IMR-90 (cell line): ENCODE measurements around the gene TOGARAM1. TPM values are rescaled to one million over a fixed set of nuclear protein-coding genes. Genes with fewer than 3 reads are reported as not detected.

ENCODE experiments used
- ATAC-seq: fragments of 200-7000 bp; cut with Tn5 transposase; 2 replicates; pipeline ENCODE4 v1.9.1; 2020; ENCODE audit warnings: low read depth, mild to moderate bottlenecking, moderate library complexity
- BruUV-seq: library from RNA; stranded (reverse); fragments of 400-500 nt; replicated peaks from 2 replicates; lab custom pipeline; 2021; lab: Mats Ljungman, UMichigan
- CTCF ChIA-PET: fragments of 300-600 bp; formaldehyde crosslinking; extraction: SDS; loops from one replicate; lab custom pipeline; 2021; ENCODE audit warnings: antibody characterized with exemption; lab: Yijun Ruan, JAX
- POLR2A ChIA-PET: fragments of 300-600 bp; sonication (Branson Sonifier 250); formaldehyde crosslinking; loops from one replicate; lab custom pipeline; 2022; ENCODE audit warnings: antibody characterized with exemption; ENCODE audit not compliant: unreplicated experiment; lab: Charles Lee
- DNase-seq: peaks from one replicate; pipeline ENCODE4 v3.0.0; 2013
- H2AFZ ChIP-seq: replicated peaks from 2 replicates; pipeline ENCODE3; 2013; ENCODE audit warnings: low read length, mild to moderate bottlenecking; ENCODE audit not compliant: poor library complexity
- H2AK5ac ChIP-seq: 2 replicates; pipeline ENCODE4 v1.6.1; 2013; ENCODE audit warnings: low read depth, low read length, inconsistent platforms
- H2AK9ac ChIP-seq: replicated peaks from 2 replicates; pipeline ENCODE3; 2013; ENCODE audit warnings: mild to moderate bottlenecking, low read depth, low read length, moderate library complexity; ENCODE audit not compliant: poor library complexity
- H2BK120ac ChIP-seq: 2 replicates; pipeline ENCODE4 v1.6.1; 2013; ENCODE audit warnings: low read depth, low read length, inconsistent platforms
- H2BK15ac ChIP-seq: 3 replicates; pipeline ENCODE4 v1.6.1; 2013; ENCODE audit warnings: low read depth, low read length, inconsistent platforms
- H2BK20ac ChIP-seq: 2 replicates; pipeline ENCODE4 v1.6.1; 2013; ENCODE audit warnings: low read depth, mild to moderate bottlenecking, inconsistent platforms, low read length, moderate library complexity
- H2BK5ac ChIP-seq: 2 replicates; pipeline ENCODE4 v1.6.1; 2013; ENCODE audit warnings: mild to moderate bottlenecking, low read depth, low read length, inconsistent platforms; ENCODE audit not compliant: poor library complexity, severe bottlenecking
- H3K14ac ChIP-seq: replicated peaks from 2 replicates; pipeline ENCODE4 v1.6.1; 2013; ENCODE audit warnings: low read depth, low read length, inconsistent platforms
- H3K18ac ChIP-seq: 2 replicates; pipeline ENCODE4 v1.6.1; 2013; ENCODE audit warnings: low read depth, low read length, control low read depth
- H3K23ac ChIP-seq: 2 replicates; pipeline ENCODE4 v1.6.1; 2013; ENCODE audit warnings: low read depth, low read length, inconsistent platforms
- H3K27ac ChIP-seq: 2 replicates; pipeline ENCODE4 v1.5.1; 2013; ENCODE audit warnings: mild to moderate bottlenecking, control low read depth, low read length; ENCODE audit not compliant: insufficient read depth
- H3K27me3 ChIP-seq: 2 replicates; pipeline ENCODE4 v1.6.1; 2013; ENCODE audit warnings: low read length; ENCODE audit not compliant: control insufficient read depth, insufficient read depth
- H3K36me3 ChIP-seq: 2 replicates; pipeline ENCODE4 v1.6.1; 2013; ENCODE audit warnings: low read length, mixed read lengths; ENCODE audit not compliant: control insufficient read depth, insufficient read depth
- H3K4ac ChIP-seq: 2 replicates; pipeline ENCODE4 v1.6.1; 2013; ENCODE audit warnings: low read depth, low read length, inconsistent platforms
- H3K4me1 ChIP-seq: 2 replicates; pipeline ENCODE4 v1.6.1; 2013; ENCODE audit warnings: low read length, mixed read lengths; ENCODE audit not compliant: control insufficient read depth, insufficient read depth
- H3K4me2 ChIP-seq: 2 replicates; pipeline ENCODE4 v1.6.1; 2013; ENCODE audit warnings: low read depth, mild to moderate bottlenecking, control low read depth, low read length, moderate library complexity
- H3K4me3 ChIP-seq: 2 replicates; pipeline ENCODE4 v1.5.1; 2013; ENCODE audit warnings: low read depth, mild to moderate bottlenecking, control low read depth, low read length, moderate library complexity; ENCODE audit not compliant: insufficient read depth
- H3K56ac ChIP-seq: 2 replicates; pipeline ENCODE4 v1.6.1; 2013; ENCODE audit warnings: low read length, inconsistent platforms; ENCODE audit not compliant: insufficient read depth; ENCODE audit errors: extremely low read depth
- H3K79me1 ChIP-seq, 2 experiments: 2 replicates each; pipeline ENCODE4 v1.6.1; 2013; ENCODE audit warnings: low read length in 2 of 2, inconsistent platforms in 1 of 2, low read depth in 1 of 2
- H3K9ac ChIP-seq: 2 replicates; pipeline ENCODE4 v1.6.1; 2013; ENCODE audit warnings: low read depth, low read length, control low read depth
- H3K9me1 ChIP-seq: 2 replicates; pipeline ENCODE4 v1.6.1; 2013; ENCODE audit warnings: low read length, inconsistent platforms; ENCODE audit not compliant: insufficient read depth
- H3K9me3 ChIP-seq: 2 replicates; pipeline ENCODE4 v1.6.1; 2013; ENCODE audit warnings: low read length; ENCODE audit not compliant: control insufficient read depth, insufficient read depth
- H4K20me1 ChIP-seq: 2 replicates; pipeline ENCODE4 v1.6.1; 2013; ENCODE audit warnings: low read length, inconsistent platforms; ENCODE audit not compliant: insufficient read depth
- H4K5ac ChIP-seq: 2 replicates; pipeline ENCODE4 v1.6.1; 2013; ENCODE audit warnings: mild to moderate bottlenecking, low read depth, low read length, control low read depth
- H4K8ac ChIP-seq, 2 experiments: 2 replicates each; pipeline ENCODE4 v1.6.1; 2013; ENCODE audit warnings: low read depth in 2 of 2, low read length in 2 of 2, control low read depth in 1 of 2, inconsistent platforms in 1 of 2
- H4K91ac ChIP-seq: 2 replicates; pipeline ENCODE4 v1.6.1; 2013; ENCODE audit warnings: low read depth, low read length, inconsistent platforms; ENCODE audit not compliant: insufficient read depth
- BHLHE40 ChIP-seq: fragments of 150-350 bp; IDR thresholded peaks from 2 replicates; pipeline ENCODE4 v1.6.1; 2016; ENCODE audit warnings: mild to moderate bottlenecking, low read depth, low read length
- CEBPB ChIP-seq: IDR thresholded peaks from 2 replicates; pipeline ENCODE4 v1.6.1; 2012; ENCODE audit warnings: low read depth, low read length, improper control_type of control experiment
- CHD1 ChIP-seq: IDR thresholded peaks from 2 replicates; pipeline ENCODE4 v1.6.1; 2012; ENCODE audit warnings: low read depth, low read length, improper control_type of control experiment
- CTCF ChIP-seq: conservative IDR thresholded peaks from 2 replicates; pipeline ENCODE4 v1.5.1; 2012; ENCODE audit warnings: mild to moderate bottlenecking, low read depth, low read length, improper control_type of control experiment
- ELK1 ChIP-seq: fragments of 150-350 bp; IDR thresholded peaks from 2 replicates; pipeline ENCODE4 v1.6.1; 2016; ENCODE audit warnings: low read depth, mild to moderate bottlenecking, low read length, moderate library complexity, borderline replicate concordance
- FOS ChIP-seq: fragments of 150-350 bp; IDR thresholded peaks from 2 replicates; pipeline ENCODE4 v1.6.1; 2016; ENCODE audit warnings: low read depth, low read length
- MAFK ChIP-seq: IDR thresholded peaks from 2 replicates; pipeline ENCODE4 v1.6.1; 2012; ENCODE audit warnings: low read depth, low read length, improper control_type of control experiment
- MXI1 ChIP-seq: IDR thresholded peaks from 2 replicates; pipeline ENCODE4 v1.6.1; 2012; ENCODE audit warnings: low read depth, mild to moderate bottlenecking, low read length, moderate library complexity, borderline replicate concordance
- NFE2L2 ChIP-seq: fragments of 150-350 bp; IDR thresholded peaks from 2 replicates; pipeline ENCODE4 v1.6.1; 2016; ENCODE audit warnings: low read depth, mild to moderate bottlenecking, low read length
- POLR2A ChIP-seq: IDR thresholded peaks from 2 replicates; pipeline ENCODE4 v1.6.1; 2012; ENCODE audit warnings: mild to moderate bottlenecking, low read depth, low read length
- RAD21 ChIP-seq: IDR thresholded peaks from 2 replicates; pipeline ENCODE4 v1.6.1; 2012; ENCODE audit warnings: low read length, improper control_type of control experiment
- RFX5 ChIP-seq: IDR thresholded peaks from 2 replicates; pipeline ENCODE4 v1.8.0; 2012; ENCODE audit warnings: low read depth, mild to moderate bottlenecking, low read length, moderate library complexity
- SMC3 ChIP-seq: fragments of 150-350 bp; IDR thresholded peaks from 2 replicates; pipeline ENCODE4 v1.6.1; 2016; ENCODE audit warnings: low read depth, mild to moderate bottlenecking, antibody characterized with exemption, low read length, moderate library complexity
- USF2 ChIP-seq: fragments of 150-350 bp; IDR thresholded peaks from 2 replicates; pipeline ENCODE4 v1.6.1; 2017; ENCODE audit warnings: mild to moderate bottlenecking, antibody characterized with exemption, low read length, low read depth
- dilution Hi-C: fragments of 300-500 bp; cut with HindIII; formaldehyde crosslinking; loops from one replicate; pipeline ENCODE4 v1.14.3; 2018; ENCODE audit warnings: low sequenced_read_pairs; ENCODE audit not compliant: unreplicated experiment
- in situ Hi-C: fragments of 300-500 bp; cut with MboI; formaldehyde crosslinking; loops from 3 replicates; pipeline ENCODE4 v1.14.3; 2019; ENCODE audit warnings: low sequenced_read_pairs, inconsistent platforms, mixed read lengths
- intact Hi-C: fragments of 100-400 bp; cut with micrococcal nuclease; formaldehyde crosslinking; loops from 2 replicates; pipeline ENCODE4 v1.10.0; 2022
- polyA plus RNA-seq, 3 experiments: library from polyadenylated mRNA; depleted of rRNA; stranded (reverse); fragments of >200 nt; gene quantifications; 2 replicates each; pipeline ENCODE4 v1.2.3, GENCODE V29; 2012; ENCODE audit warnings: low replicate concordance in 1 of 3
- total RNA-seq: library from RNA; depleted of rRNA; stranded (reverse); fragments of >200 nt; gene quantifications from 2 replicates; pipeline ENCODE4 v1.2.3, GENCODE V29; 2012

The TOGARAM1 gene
- total and polyA plus RNA-seq, 2 of the 4 experiments (the other 2 are of a cell fraction), result 3.1 to 13.4 TPM

GRCh38 chr14:45051180-45051579 lies 89.2 kb downstream of the TOGARAM1 start:
- no peak overlapping the region for H4K8ac ChIP-seq
- no peak overlapping the region for H3K4me3 ChIP-seq
- no peak for TF ChIP-seq POLR2A
- no peak for TF ChIP-seq NFE2L2
- TF ChIP-seq CEBPB, result no peak
- TF ChIP-seq USF2, result no peak
- no peak for TF ChIP-seq FOS
- no peak for TF ChIP-seq ELK1
- no peak for TF ChIP-seq MAFK
- no peak for TF ChIP-seq CHD1
- TF ChIP-seq RAD21, result no peak
- no peak for TF ChIP-seq SMC3
- no peak for TF ChIP-seq CTCF
- TF ChIP-seq RFX5, result no peak
- TF ChIP-seq MXI1, result no peak
- no peak for TF ChIP-seq BHLHE40
- no peak overlapping the region for H2AFZ ChIP-seq
- no peaks in the 10 kb centered on the region for H3K4me1 ChIP-seq
- H2BK5ac ChIP-seq, result no peak overlapping the region
- H3K18ac ChIP-seq, result no peak overlapping the region
- no peak overlapping the region for H2AK9ac ChIP-seq
- H4K5ac ChIP-seq, result no peak overlapping the region
- H4K91ac ChIP-seq, result no peak overlapping the region
- dilution Hi-C loops, result no loop called here
- no peak overlapping the region for H2AK5ac ChIP-seq
- H2BK15ac ChIP-seq, result no peak overlapping the region
- no peak overlapping the region for H3K27ac ChIP-seq
- no peaks in the 10 kb centered on the region for H3K27me3 ChIP-seq
- ATAC-seq (no peak), DNase-seq (no peak)
- H3K23ac ChIP-seq, result no peak overlapping the region
- intact Hi-C loops, result no loop called here
- BruUV-seq, result no TSS peak
- no peaks in the 10 kb centered on the region for H3K9me1 ChIP-seq
- H2BK20ac ChIP-seq, result no peak overlapping the region
- H3K9ac ChIP-seq, result no peak overlapping the region
- H3K79me1 ChIP-seq, result no peaks in the 10 kb centered on the region
- no peaks in the 10 kb centered on the region for H3K9me3 ChIP-seq
- POLR2A ChIA-PET, result no interaction called here
- no peak overlapping the region for H2BK120ac ChIP-seq
- no peak overlapping the region for H3K14ac ChIP-seq
- no peak overlapping the region for H3K4ac ChIP-seq
- H3K4me2 ChIP-seq, result no peak overlapping the region
- H3K36me3 ChIP-seq, result peaks cover 6% of the 10 kb centered on the region
- CTCF ChIA-PET, result no interaction called here
- in situ Hi-C loops, result no loop called here
- no peaks in the 10 kb centered on the region for H4K20me1 ChIP-seq
- no peak overlapping the region for H3K56ac ChIP-seq
